HL-60 (cell line): ENCODE data around the gene DNAJB1.

Source experiments
- DNase-seq, 2 experiments: peaks; one replicate each; pipeline ENCODE4 v3.0.0-alpha.2; 2010 to 2020; ENCODE audit warnings: low read depth in 1 of 2, low spot score in 1 of 2
- H3K27ac ChIP-seq: fragments of 250-450 bp; sonication (Bioruptor Pico); replicated peaks from 2 replicates; pipeline ENCODE4 v1.5.1; 2020; ENCODE audit warnings: mild to moderate bottlenecking, moderate library complexity
- H3K27me3 ChIP-seq: fragments of 250-450 bp; sonication (Bioruptor Pico); 2 replicates; pipeline ENCODE4 v1.5.1; 2021; ENCODE audit warnings: mild to moderate bottlenecking, moderate library complexity; ENCODE audit not compliant: insufficient read depth, poor library complexity, severe bottlenecking
- H3K4me3 ChIP-seq: replicated peaks from 2 replicates; pipeline ENCODE4 v1.5.1; 2011; ENCODE audit warnings: mild to moderate bottlenecking, control low read depth, low read length; ENCODE audit not compliant: insufficient read depth
- CTCF ChIP-seq: IDR thresholded peaks from one replicate; pipeline ENCODE4 v1.5.1; 2011; ENCODE audit warnings: low read length, control low read depth, inconsistent platforms; ENCODE audit not compliant: insufficient read depth
- GABPA ChIP-seq: IDR thresholded peaks from 2 replicates; pipeline ENCODE4 v1.6.1; 2012; ENCODE audit warnings: low read depth
- POLR2AphosphoS5 ChIP-seq: IDR thresholded peaks from 2 replicates; pipeline ENCODE4 v1.6.1; 2012; ENCODE audit warnings: low read depth
- REST ChIP-seq: IDR thresholded peaks from 2 replicates; pipeline ENCODE4 v1.6.1; 2012; ENCODE audit warnings: low read depth; ENCODE audit not compliant: insufficient replicate concordance
- SPI1 ChIP-seq: IDR thresholded peaks from 2 replicates; pipeline ENCODE4 v1.6.1; 2012; ENCODE audit warnings: low read depth, mild to moderate bottlenecking, borderline replicate concordance

Gene DNAJB1

GRCh38 chr19:14496029-14496833, 22.0 kb downstream of the DNAJB1 start, which contains the start of gene GIPC1:
TSS of gene GIPC1 (minus strand) at chr19:14496127. CDS start at chr19:14482976, 13,151 bp downstream.
- peak; percentile 77 to 95 for DNase-seq
- H3K27ac ChIP-seq: peak within 1 kb of the TSS; percentile 47
- H3K27me3 ChIP-seq: no peaks in the 10 kb centered on the region
- H3K4me3 ChIP-seq: peak within 1 kb of the TSS; percentile 53
- TF ChIP-seq POLR2AphosphoS5: no peak
- no peak for TF ChIP-seq CTCF
- TF ChIP-seq REST: no peak
- TF ChIP-seq GABPA: no peak
- no peak for TF ChIP-seq SPI1

GRCh38 chr19:14495672-14496028, 22.5 kb downstream of the DNAJB1 start:
- Histone ChIP-seq H3K27me3 (no peaks in the 10 kb centered on the region), H3K4me3 (peak overlapping the region; percentile 53), H3K27ac (no peak overlapping the region)
- no peak for DNase-seq
- TF ChIP-seq SPI1 (no peak), CTCF (no peak), GABPA (no peak), POLR2AphosphoS5 (no peak), REST (no peak)

GRCh38 chr19:14494910-14495671, 23.1 kb downstream of the DNAJB1 start:
- H3K27me3 ChIP-seq: no peaks in the 10 kb centered on the region
- H3K4me3 ChIP-seq: peak overlapping the region; percentile 53
- TF ChIP-seq SPI1 (no peak), GABPA (no peak), REST (no peak), POLR2AphosphoS5 (no peak), CTCF (no peak)
- H3K27ac ChIP-seq: no peak overlapping the region
- DNase-seq: no peak
